ENCODE data around the gene LIPC.

Gene LIPC

DNA sequence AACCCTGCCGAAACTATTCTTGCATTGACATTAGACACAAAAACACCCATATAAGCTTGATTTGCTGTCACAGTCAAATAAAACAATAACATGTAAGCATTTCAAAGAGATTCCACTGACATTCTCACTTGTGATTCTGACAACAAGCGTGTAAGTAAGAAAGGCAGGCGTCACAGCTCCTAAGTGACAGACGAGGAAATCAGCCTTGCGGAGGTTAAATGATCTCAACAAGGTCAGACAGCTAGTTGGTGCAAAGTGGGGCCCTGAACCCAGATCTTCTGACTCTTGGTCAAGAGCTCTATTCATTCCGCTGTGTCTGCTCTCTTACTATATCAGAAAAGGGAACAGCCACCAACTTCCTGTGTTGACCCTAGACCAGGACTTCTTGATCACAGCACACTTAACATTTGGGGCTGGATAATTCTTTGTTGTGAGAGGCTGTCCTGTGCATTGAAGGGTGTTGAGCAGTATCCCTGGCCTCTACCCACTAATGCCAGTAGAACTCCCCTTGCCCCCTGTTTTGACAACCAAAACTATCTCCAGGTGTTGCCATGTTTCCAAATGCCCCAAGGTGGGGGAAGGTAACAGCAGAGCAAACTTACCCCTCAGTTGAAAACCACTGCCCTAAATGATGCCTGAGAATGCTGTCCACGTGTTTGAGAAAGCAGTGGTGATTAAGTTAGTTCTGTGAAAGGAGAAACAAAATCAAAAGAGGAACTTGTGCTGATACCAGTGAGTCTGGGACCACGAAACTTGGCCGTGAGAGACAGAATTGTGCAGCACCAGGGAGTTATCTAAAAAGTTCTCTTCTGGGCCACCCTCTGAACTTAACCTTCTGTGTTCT, 86.1 kb downstream of the LIPC start:
- Histone ChIP-seq H3K4me3 (ENCODE audit: low read length) (no peak overlapping the region), H3K27me3 (ENCODE audit: insufficient read depth, low read length) (no peaks in the 10 kb centered on the region), H3K4me1 (ENCODE audit: insufficient read depth, low read length) (no peaks in the 10 kb centered on the region; the same call in 1 of the 2 replicates), H3K9ac (ENCODE audit: low read depth, low read length) (no peak overlapping the region), H3K36me3 (ENCODE audit: insufficient read depth, low read depth, low read length) (no peaks in the 10 kb centered on the region), H3K9me3 (ENCODE audit: insufficient read depth, low read depth, low read length) (no peaks in the 10 kb centered on the region), H3K27ac (ENCODE audit: low read length) (no peak overlapping the region)

GRCh38 chr15:58518626-58519025, 86.8 kb downstream of the LIPC start:
- Histone ChIP-seq H3K4me3 (ENCODE audit: low read length) (no peak overlapping the region), H3K9me3 (ENCODE audit: insufficient read depth, low read depth, low read length) (no peaks in the 10 kb centered on the region), H3K27me3 (ENCODE audit: insufficient read depth, low read length) (no peaks in the 10 kb centered on the region), H3K9ac (ENCODE audit: low read depth, low read length) (no peak overlapping the region), H3K4me1 (ENCODE audit: insufficient read depth, low read length) (no peaks in the 10 kb centered on the region; the same call in 1 of the 2 replicates), H3K27ac (ENCODE audit: low read length) (no peak overlapping the region), H3K36me3 (ENCODE audit: insufficient read depth, low read depth, low read length) (no peaks in the 10 kb centered on the region)

DNA sequence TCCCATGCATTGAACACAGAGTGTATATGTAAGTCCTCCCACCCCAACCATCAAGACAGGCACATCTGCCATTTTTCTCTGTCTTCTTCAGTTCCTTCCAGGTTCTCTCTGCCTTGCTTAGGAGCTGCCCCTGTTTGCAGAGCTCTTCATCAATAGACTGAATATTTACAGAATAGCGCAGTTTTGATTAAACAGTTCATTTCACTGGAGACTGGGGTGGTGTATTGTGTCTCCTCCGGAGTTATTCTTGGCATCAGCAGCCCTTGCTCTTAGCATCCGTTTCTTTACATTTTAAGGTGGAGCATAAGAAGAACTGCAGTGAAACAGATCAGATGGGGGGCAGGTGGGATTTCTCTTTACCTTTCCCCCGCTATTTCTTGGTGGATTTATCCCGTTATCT, 87.7 kb downstream of the LIPC start:
- H3K9me3 ChIP-seq (ENCODE audit: insufficient read depth, low read depth, low read length) = no peaks in the 10 kb centered on the region
- H3K9ac ChIP-seq (ENCODE audit: low read depth, low read length) = no peak overlapping the region
- H3K27ac ChIP-seq (ENCODE audit: low read length) = no peak overlapping the region
- H3K27me3 ChIP-seq (ENCODE audit: insufficient read depth, low read length) = no peaks in the 10 kb centered on the region
- H3K36me3 ChIP-seq (ENCODE audit: insufficient read depth, low read depth, low read length) = no peaks in the 10 kb centered on the region
- no peaks in the 10 kb centered on the region; the same call in 1 of the 2 replicates for H3K4me1 ChIP-seq (ENCODE audit: insufficient read depth, low read length)
- no peak overlapping the region for H3K4me3 ChIP-seq (ENCODE audit: low read length)

DNA sequence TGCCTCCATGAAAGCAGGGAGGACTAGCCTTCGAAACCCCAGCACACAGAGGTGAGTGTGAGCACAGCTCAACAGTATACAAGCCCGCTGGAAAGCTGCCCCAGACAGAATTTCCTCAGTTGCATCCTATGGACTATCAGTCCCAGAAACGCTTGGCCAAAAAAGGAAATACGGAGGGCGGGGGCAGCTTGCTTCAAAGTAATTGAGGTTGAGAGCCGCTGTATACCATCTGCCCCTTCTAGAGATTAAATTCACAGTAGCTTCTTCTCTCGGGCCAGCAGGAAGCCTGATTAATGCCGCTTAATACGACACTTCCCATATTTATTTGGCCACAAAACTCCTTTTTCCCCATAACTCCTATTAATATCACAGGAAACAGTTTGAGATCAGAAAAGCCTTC, 88.7 kb downstream of the LIPC start:
- no peaks in the 10 kb centered on the region for H3K36me3 ChIP-seq (ENCODE audit: insufficient read depth, low read depth, low read length)
- H3K4me3 ChIP-seq (ENCODE audit: low read length) = no peak overlapping the region
- H3K4me1 ChIP-seq (ENCODE audit: insufficient read depth, low read length) = no peaks in the 10 kb centered on the region; the same call in 1 of the 2 replicates
- H3K27ac ChIP-seq (ENCODE audit: low read length) = no peak overlapping the region
- H3K9ac ChIP-seq (ENCODE audit: low read depth, low read length) = no peak overlapping the region
- H3K9me3 ChIP-seq (ENCODE audit: insufficient read depth, low read depth, low read length) = no peaks in the 10 kb centered on the region
- H3K27me3 ChIP-seq (ENCODE audit: insufficient read depth, low read length) = no peaks in the 10 kb centered on the region

- Histone ChIP-seq H3K4me3 (ENCODE audit: low read length) (no peak overlapping the region), H3K36me3 (ENCODE audit: insufficient read depth, low read depth, low read length) (no peaks in the 10 kb centered on the region), H3K27me3 (ENCODE audit: insufficient read depth, low read length) (no peaks in the 10 kb centered on the region), H3K4me1 (ENCODE audit: insufficient read depth, low read length) (no peaks in the 10 kb centered on the region; the same call in 1 of the 2 replicates), H3K9ac (ENCODE audit: low read depth, low read length) (no peak overlapping the region), H3K9me3 (ENCODE audit: insufficient read depth, low read depth, low read length) (no peaks in the 10 kb centered on the region), H3K27ac (ENCODE audit: low read length) (no peak overlapping the region)
Observed at GRCh38 chr15:58520936-58521292, 89.1 kb downstream of the LIPC start.

DNA sequence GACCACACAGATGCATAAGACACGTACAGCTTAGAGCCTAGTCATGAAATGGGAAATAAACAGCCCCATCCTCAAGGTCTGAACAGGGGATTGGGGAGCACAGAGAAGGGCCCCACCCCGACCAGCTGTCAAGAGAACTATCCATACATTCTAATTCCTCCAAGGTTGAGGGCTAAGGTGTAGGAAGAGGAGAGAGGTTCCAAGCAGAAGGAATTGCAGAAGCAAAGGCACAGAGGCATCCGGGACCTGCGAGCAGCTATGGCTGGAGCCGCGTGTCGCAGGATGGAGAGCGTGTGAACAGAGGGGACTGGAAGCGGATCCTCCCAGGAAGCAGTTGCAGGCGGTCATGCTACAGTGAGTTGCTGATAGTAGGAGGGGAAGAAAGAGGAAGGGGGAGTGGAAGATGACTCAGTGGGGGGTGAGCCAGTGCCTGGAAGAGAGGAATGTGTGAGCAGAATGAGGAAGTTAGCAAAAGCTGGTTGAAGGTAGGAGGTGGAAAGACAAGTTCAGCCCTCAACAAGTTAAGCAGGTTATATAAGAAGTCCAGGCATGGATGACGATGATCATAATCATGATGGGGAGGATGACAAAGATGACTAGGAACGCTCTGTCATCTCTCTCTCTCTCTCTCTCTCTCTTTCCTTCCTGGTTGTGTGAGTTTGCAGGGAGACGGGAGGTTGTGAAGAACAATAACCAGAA, 89.7 kb downstream of the LIPC start:
- no peak overlapping the region for H3K4me3 ChIP-seq (ENCODE audit: low read length)
- H3K9ac ChIP-seq (ENCODE audit: low read depth, low read length) = no peak overlapping the region
- H3K4me1 ChIP-seq (ENCODE audit: insufficient read depth, low read length) = no peaks in the 10 kb centered on the region; the same call in 1 of the 2 replicates
- H3K27me3 ChIP-seq (ENCODE audit: insufficient read depth, low read length) = no peaks in the 10 kb centered on the region
- H3K9me3 ChIP-seq (ENCODE audit: insufficient read depth, low read depth, low read length) = no peaks in the 10 kb centered on the region
- H3K36me3 ChIP-seq (ENCODE audit: insufficient read depth, low read depth, low read length) = no peaks in the 10 kb centered on the region
- H3K27ac ChIP-seq (ENCODE audit: low read length) = no peak overlapping the region

DNA sequence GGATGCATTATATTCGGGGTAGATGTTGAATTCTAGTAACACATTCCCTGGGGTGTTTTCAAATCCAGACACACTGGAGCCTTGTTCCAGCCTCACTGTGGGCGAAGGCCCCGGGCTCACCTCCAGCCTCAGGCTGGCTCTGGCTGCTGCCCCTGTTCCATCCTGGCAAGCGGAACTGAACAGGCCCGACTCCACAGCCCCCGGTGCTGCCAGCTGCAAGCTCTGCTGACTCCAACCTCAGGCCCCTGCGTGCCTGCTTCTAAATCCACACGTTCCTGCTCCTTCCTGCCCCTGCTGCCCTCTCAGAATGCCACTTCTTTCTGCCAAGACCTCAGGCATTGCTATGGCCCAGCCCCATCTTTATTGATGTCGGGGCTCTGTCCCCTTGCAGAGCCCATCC, 90.6 kb downstream of the LIPC start:
- Histone ChIP-seq H3K27ac (ENCODE audit: low read length) (no peak overlapping the region), H3K4me3 (ENCODE audit: low read length) (no peak overlapping the region), H3K27me3 (ENCODE audit: insufficient read depth, low read length) (no peaks in the 10 kb centered on the region), H3K36me3 (ENCODE audit: insufficient read depth, low read depth, low read length) (no peaks in the 10 kb centered on the region), H3K9ac (ENCODE audit: low read depth, low read length) (no peak overlapping the region), H3K4me1 (ENCODE audit: insufficient read depth, low read length) (no peaks in the 10 kb centered on the region; the same call in 1 of the 2 replicates), H3K9me3 (ENCODE audit: insufficient read depth, low read depth, low read length) (no peaks in the 10 kb centered on the region)

- no peak overlapping the region for H3K9ac ChIP-seq (ENCODE audit: low read depth, low read length)
Observed at GRCh38 chr15:58522865-58523264, 91.1 kb downstream of the LIPC start.

DNA sequence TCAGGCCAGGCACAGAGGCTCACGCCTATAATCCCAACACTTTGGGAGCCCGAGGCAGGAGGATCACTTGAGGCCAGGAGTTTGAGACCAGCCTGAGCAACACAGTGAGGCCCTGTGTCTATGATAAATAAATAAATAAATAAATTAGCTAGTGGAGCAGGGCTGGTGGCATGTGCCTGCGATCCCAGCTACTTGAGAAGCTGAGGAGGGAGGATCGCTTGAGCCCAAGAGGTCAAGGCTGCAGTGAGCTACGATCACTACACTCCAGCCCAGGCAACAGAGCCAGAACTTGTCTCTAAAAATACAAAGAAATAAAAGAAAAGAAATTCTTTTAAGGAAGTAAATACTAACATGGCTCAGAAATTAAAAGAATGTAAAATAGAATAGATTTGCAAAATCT, 91.8 kb downstream of the LIPC start:
- no peaks in the 10 kb centered on the region; the same call in 1 of the 2 replicates for H3K4me1 ChIP-seq (ENCODE audit: insufficient read depth, low read length)
- H3K27me3 ChIP-seq (ENCODE audit: insufficient read depth, low read length) = no peaks in the 10 kb centered on the region
- no peaks in the 10 kb centered on the region for H3K9me3 ChIP-seq (ENCODE audit: insufficient read depth, low read depth, low read length)
- H3K9ac ChIP-seq (ENCODE audit: low read depth, low read length) = no peak overlapping the region
- H3K4me3 ChIP-seq (ENCODE audit: low read length) = no peak overlapping the region
- no peak overlapping the region for H3K27ac ChIP-seq (ENCODE audit: low read length)
- no peaks in the 10 kb centered on the region for H3K36me3 ChIP-seq (ENCODE audit: insufficient read depth, low read depth, low read length)

More at GRCh38 chr15:58522865-58523264, 91.1 kb downstream of the LIPC start:
- H3K27ac ChIP-seq (ENCODE audit: low read length) = no peak overlapping the region
- no peaks in the 10 kb centered on the region for H3K36me3 ChIP-seq (ENCODE audit: insufficient read depth, low read depth, low read length)
- no peaks in the 10 kb centered on the region for H3K9me3 ChIP-seq (ENCODE audit: insufficient read depth, low read depth, low read length)
- no peaks in the 10 kb centered on the region; the same call in 1 of the 2 replicates for H3K4me1 ChIP-seq (ENCODE audit: insufficient read depth, low read length)
- no peaks in the 10 kb centered on the region for H3K27me3 ChIP-seq (ENCODE audit: insufficient read depth, low read length)
- no peak overlapping the region for H3K4me3 ChIP-seq (ENCODE audit: low read length)

- Histone ChIP-seq H3K4me3 (ENCODE audit: low read length) (no peak overlapping the region), H3K27ac (ENCODE audit: low read length) (no peak overlapping the region), H3K27me3 (ENCODE audit: insufficient read depth, low read length) (no peaks in the 10 kb centered on the region), H3K4me1 (ENCODE audit: insufficient read depth, low read length) (no peaks in the 10 kb centered on the region; the same call in 1 of the 2 replicates), H3K9me3 (ENCODE audit: insufficient read depth, low read depth, low read length) (no peaks in the 10 kb centered on the region), H3K9ac (ENCODE audit: low read depth, low read length) (no peak overlapping the region), H3K36me3 (ENCODE audit: insufficient read depth, low read depth, low read length) (no peaks in the 10 kb centered on the region)
Observed at GRCh38 chr15:58524247-58524646, 92.5 kb downstream of the LIPC start.

DNA sequence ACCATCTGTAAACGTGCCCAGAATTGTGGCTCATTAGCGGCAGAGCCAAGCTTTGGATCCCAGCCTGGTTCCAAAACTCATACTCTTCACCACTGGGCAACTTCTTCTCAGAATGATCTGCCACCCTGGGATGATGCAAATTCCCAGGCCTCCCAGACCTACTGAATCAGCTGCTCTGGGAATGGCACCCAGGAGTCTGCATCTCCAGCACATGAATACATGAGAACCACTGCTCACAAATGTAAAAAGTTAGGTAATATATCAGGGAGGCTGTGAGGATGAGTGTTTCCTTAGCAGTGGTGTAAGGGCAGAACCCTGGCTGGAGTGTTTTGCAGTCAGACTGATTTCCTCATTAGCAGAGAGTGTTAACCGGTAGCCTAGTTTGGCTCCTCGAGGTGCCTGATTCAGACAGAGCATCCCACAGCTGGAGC, 94.2 kb downstream of the LIPC start:
- Histone ChIP-seq H3K9me3 (ENCODE audit: insufficient read depth, low read depth, low read length) (no peaks in the 10 kb centered on the region), H3K4me1 (ENCODE audit: insufficient read depth, low read length) (no peaks in the 10 kb centered on the region; the same call in 1 of the 2 replicates), H3K27ac (ENCODE audit: low read length) (no peak overlapping the region), H3K27me3 (ENCODE audit: insufficient read depth, low read length) (no peaks in the 10 kb centered on the region), H3K4me3 (ENCODE audit: low read length) (no peak overlapping the region), H3K36me3 (ENCODE audit: insufficient read depth, low read depth, low read length) (no peaks in the 10 kb centered on the region), H3K9ac (ENCODE audit: low read depth, low read length) (no peak overlapping the region)
